Ureter (tissue), 1 donor: ENCODE results near the gene ASPG. TPM values are rescaled to one million over a fixed set of nuclear protein-coding genes. Genes with fewer than 3 reads are reported as not detected.

ENCODE experiments used
- DNase-seq: peaks from one replicate; pipeline ENCODE4 v3.0.0-alpha.2; 2020; ENCODE audit warnings: low spot score
- total RNA-seq: library from RNA; stranded (reverse); gene quantifications from one replicate; pipeline ENCODE4 v1.2.4, GENCODE V29; 2023
- donor health status: DM: yes; HTN: yes; CAD: no.

The ASPG gene
- total RNA-seq, 1 donor from 2014 or later = 6.4 TPM

DNA sequence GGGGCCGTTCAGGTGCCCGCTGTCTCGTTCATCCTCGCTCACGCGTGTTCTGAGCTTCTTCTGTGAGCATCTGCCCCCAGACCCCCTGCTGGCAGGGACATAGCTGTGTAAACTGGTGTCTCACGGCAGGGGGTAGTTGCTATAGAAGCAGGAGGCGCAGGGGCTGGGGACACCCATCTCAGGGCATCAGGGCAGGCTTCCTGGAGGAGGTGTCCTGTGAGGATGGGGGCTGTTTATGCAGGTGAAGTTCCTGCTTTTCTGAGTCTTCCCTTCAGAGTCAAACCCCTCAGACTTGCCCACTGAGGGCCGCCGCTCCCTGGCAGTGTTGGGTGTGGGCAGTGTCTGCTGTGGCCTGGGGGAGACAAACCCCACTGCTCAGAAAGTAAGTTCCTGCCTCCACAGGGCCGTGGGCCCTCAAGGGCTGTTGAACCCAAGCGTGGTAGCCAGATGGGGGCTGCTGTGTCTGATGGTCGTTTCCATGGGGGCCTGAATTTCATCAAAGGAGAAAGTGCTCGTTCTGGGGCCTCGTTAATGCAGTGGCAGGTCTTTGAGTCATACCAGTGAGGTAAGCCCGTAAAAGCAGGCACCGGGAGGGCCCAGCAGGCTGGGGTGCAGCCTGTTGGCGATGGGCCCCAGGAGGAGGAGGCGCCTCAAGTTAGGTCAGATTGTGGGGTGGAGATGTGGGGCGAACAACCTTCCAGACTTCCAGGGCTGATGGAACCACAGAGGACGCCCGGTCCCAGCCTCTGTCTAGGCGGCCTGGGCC lies 76.3 kb downstream of the ASPG start:
- no peak for DNase-seq

DNA sequence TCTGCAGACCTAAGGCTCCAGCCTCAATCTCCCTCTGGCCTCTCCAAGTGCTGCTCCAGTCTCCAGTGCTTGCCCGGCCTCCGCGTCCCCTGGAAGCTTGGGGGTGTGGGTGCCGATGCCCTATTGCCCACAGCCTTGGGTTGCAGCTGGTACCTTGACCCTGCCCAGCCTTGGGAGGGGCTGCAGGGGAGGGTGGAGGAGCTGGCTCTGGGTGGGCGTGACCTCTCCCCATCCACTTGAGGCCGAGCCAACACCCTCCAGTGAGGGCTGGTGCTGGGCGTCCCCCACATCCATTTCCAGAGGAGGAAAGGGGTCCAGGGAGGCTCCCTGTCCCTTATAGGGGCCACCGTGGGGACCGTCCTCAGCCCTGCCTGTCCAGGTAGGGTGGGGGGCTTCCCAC lies 77.0 kb downstream of the ASPG start:
- no peak for DNase-seq

DNA sequence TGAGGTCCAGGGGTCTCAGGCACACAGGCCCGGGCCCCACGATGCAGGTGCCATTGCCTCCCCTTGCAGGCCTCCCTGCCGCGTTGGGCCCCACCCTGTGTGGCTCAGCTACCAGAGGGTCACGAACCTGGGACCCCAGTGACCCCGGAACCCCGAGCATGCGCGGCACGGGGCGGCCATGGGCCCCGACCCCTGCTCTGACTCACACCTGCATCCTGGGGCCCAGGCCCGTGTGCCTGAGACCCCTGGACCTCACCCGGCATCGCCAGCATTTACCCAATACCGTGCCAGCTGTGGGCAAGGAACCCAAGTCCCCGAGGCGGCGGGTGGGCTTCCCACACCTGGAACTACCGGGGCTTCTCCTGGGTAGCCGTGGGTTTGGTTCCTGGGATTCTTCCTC lies 78.0 kb downstream of the ASPG start:
- DNase-seq = no peak

DNA sequence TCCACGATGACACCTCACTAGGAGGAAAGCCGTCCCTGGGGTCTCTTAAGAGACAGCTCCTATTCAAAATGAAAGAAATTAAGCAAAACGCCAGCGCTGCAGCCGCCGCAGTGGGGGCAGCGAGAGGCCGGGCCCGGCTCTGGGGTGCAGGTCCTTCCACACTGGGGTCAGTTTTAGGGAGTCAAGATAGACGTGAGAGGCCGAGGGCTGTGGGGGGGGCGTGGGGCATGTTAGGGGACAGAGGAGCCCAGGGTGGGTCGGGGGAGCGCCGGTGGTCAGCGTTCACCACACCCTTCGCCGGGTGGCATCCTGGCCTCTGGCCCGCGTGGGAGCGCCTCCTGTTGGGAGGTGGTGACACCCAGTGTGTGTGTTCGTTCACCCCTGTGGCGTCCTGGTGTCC lies 78.5 kb downstream of the ASPG start:
- DNase-seq = no peak

DNA sequence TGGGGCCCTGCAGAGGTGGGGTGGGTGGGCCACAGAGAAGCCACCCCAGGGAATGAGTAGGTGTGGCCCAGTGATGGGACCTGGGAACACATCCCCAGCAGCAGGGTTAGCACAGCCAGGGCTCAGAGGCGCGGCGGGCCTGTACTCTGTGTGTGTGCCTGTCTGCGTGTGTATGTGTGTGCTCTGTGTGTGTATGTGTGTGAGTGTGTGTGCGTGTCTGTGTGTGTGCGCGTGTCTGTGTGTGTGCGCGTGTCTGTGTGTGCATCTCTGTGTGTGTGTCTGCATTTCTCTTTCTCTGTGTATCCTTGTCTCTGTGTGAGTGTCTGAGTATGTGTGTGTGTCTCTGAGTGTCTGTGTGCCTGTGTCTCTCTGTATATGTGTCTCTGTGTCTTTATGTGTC lies 79.0 kb downstream of the ASPG start:
- DNase-seq = no peak

Other genes starting within 250 kb of the ASPG start
- 94.4 TPM for gene PPP1R13B, start 238.1 kb upstream of the ASPG start, total RNA-seq
- 2.8 TPM for gene TDRD9, start 157.2 kb upstream of the ASPG start, total RNA-seq
- gene RD3L, start 143.2 kb upstream of the ASPG start, total RNA-seq = not detected
- 6.1 TPM for gene KIF26A, start 52.9 kb downstream of the ASPG start, total RNA-seq